ENCODE measurements around the gene C11orf98. TPM values are rescaled to one million over a fixed set of nuclear protein-coding genes. Genes with fewer than 3 reads are reported as not detected.

The C11orf98 gene
- total and polyA plus RNA-seq, 4 donors, result 19.0 to 140 (median 94.7) TPM

- TF ChIP-seq, protein P1, sequence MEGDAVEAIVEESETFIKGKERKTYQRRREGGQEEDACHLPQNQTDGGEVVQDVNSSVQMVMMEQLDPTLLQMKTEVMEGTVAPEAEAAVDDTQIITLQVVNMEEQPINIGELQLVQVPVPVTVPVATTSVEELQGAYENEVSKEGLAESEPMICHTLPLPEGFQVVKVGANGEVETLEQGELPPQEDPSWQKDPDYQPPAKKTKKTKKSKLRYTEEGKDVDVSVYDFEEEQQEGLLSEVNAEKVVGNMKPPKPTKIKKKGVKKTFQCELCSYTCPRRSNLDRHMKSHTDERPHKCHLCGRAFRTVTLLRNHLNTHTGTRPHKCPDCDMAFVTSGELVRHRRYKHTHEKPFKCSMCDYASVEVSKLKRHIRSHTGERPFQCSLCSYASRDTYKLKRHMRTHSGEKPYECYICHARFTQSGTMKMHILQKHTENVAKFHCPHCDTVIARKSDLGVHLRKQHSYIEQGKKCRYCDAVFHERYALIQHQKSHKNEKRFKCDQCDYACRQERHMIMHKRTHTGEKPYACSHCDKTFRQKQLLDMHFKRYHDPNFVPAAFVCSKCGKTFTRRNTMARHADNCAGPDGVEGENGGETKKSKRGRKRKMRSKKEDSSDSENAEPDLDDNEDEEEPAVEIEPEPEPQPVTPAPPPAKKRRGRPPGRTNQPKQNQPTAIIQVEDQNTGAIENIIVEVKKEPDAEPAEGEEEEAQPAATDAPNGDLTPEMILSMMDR (IDR thresholded peaks at IDR 0.05; ENCODE audit: control extremely low read depth, extremely low read depth), result no peak
- DNase-seq, result no peak
- no peak overlapping the region for H3K4me3 ChIP-seq
Measured at GRCh38 chr11:62646825-62647608, 18.0 kb downstream of the C11orf98 start.

DNA sequence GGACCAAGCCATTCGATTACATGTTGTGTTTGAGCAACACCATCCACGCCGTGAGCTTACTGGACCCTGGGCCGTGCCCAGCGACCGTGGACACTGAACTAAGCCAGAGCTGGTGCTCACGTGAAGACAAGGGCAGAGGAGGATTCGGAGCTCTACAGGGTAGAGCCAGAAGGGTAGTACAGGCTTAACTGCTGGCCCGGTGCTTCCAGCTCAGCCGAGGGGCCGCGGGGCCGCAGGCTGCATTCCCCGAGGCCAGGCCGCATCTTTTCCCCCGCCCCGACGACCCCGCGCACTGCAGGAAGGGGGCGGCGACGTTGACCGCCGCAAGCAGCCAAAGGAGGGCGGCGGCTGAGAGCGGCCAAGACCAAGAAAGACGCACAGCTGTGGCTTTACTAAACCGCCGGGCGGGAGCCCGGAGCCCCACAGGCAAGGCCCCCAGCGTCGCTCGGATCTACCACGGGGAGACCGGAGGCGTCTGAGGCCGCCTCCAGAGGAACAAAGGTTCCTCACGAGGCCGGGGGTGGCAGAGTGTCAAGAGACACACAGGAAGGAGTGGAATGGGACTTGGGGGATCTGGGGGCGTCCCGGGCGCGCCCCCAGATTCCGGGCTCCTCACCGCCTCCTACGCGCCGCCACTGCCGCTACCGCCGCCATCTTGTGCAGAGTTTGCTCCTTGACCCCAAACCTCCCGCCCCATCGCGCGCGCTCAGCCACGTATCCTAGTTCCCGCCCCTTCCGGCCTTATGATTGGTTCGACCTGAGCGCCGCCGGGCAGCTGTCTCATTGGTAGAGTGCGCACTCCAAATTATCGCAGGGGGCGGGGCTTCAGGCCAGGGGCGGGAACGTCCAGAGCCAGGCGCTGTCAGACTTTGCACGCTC is 18.8 kb downstream of the C11orf98 start, which contains the start of gene GANAB:
Gene GANAB, minus strand, starts transcription at position 668 of the 879 bp plus-strand sequence. Its CDS starts 14 bp downstream, at position 654.
- peak; percentile 98 for ATAC-seq (ENCODE audit: insufficient read depth, low FRiP score)
- Histone ChIP-seq H3K4me3 (peak within 1 kb of the TSS; percentile 81), H3K27me3 (ENCODE audit: control insufficient read depth in 3 of 3, insufficient read depth in 3 of 3, low read length in 2 of 3) (no peaks in the 10 kb centered on the region), H3K9me3 (ENCODE audit: control insufficient read depth in 4 of 4, insufficient read depth in 3 of 4, low read length in 3 of 4) (no peaks in the 10 kb centered on the region), H3K4me1 (ENCODE audit: control insufficient read depth in 5 of 5, insufficient read depth in 5 of 5, low read length in 5 of 5) (peaks cover 0 to 14% (median 6%) of the 10 kb centered on the region in 5 donors), H3K36me3 (ENCODE audit: control insufficient read depth in 4 of 4, insufficient read depth in 4 of 4, low read length in 4 of 4) (peaks cover 0 to 24% (median 18%) of the 10 kb centered on the region in 4 donors), H3K9ac (ENCODE audit: insufficient read depth in 1 of 2, low read length in 2 of 2) (peak within 1 kb of the TSS; percentile 80 to 89), H3K27ac (ENCODE audit: low read depth in 1 of 2, low read length in 1 of 2) (peak within 1 kb of the TSS; percentile 92)
- WGBS, 2 donors, result 0% methylated on average over 72 to 73 of the region's 73 CpGs
- TF ChIP-seq, protein P1 (IDR thresholded peaks at IDR 0.05; ENCODE audit: control extremely low read depth, extremely low read depth), result no peak
- DNase-seq, result peak; percentile 99

More at GRCh38 chr11:62646825-62647608, 18.0 kb downstream of the C11orf98 start:
- H3K4me1 ChIP-seq (ENCODE audit: control insufficient read depth in 5 of 5, insufficient read depth in 5 of 5, low read length in 5 of 5), result peaks cover 0 to 20% (median 6%) of the 10 kb centered on the region in 5 donors
- no peak for ATAC-seq (ENCODE audit: insufficient read depth, low FRiP score)
- 66 to 73% methylated on average over 32 of the region's 32 CpGs for WGBS, 2 donors
- H3K9ac ChIP-seq (ENCODE audit: insufficient read depth in 1 of 2, low read length in 2 of 2), result peak overlapping the region in 1 of 2 donors; percentile 23
- H3K27ac ChIP-seq (ENCODE audit: low read depth in 1 of 2, low read length in 1 of 2), result peak overlapping the region in 1 of 2 donors; percentile 55
- no peaks in the 10 kb centered on the region for H3K9me3 ChIP-seq (ENCODE audit: control insufficient read depth in 4 of 4, insufficient read depth in 3 of 4, low read length in 3 of 4)
- H3K36me3 ChIP-seq (ENCODE audit: control insufficient read depth in 4 of 4, insufficient read depth in 4 of 4, low read length in 4 of 4), result peaks cover 0 to 24% (median 18%) of the 10 kb centered on the region in 4 donors
- no peaks in the 10 kb centered on the region for H3K27me3 ChIP-seq (ENCODE audit: control insufficient read depth in 3 of 3, insufficient read depth in 3 of 3, low read length in 2 of 3)

DNA sequence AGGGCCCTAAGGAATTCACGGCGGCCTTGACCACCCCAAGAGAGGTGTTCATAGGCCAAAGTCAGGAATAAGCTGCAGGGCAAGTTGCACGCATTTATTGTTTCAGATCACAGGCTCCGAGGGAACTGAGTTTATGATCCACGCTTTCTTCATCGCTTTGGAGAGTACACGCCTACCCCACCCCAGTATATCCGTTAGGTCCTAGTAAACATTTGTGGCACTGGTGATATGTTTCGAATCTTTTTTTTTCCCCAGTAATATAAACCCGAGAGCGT is 19.4 kb downstream of the C11orf98 start:
- peak overlapping the region; percentile 92 for H3K27ac ChIP-seq (ENCODE audit: low read depth in 1 of 2, low read length in 1 of 2)
- TF ChIP-seq, protein P1 (IDR thresholded peaks at IDR 0.05; ENCODE audit: control extremely low read depth, extremely low read depth), result no peak
- no peaks in the 10 kb centered on the region for H3K27me3 ChIP-seq (ENCODE audit: control insufficient read depth in 3 of 3, insufficient read depth in 3 of 3, low read length in 2 of 3)
- peak overlapping the region; percentile 81 for H3K4me3 ChIP-seq
- WGBS, 2 donors, result 14 to 19% methylated on average over 11 of the region's 11 CpGs
- ATAC-seq (ENCODE audit: insufficient read depth, low FRiP score), result no peak
- H3K36me3 ChIP-seq (ENCODE audit: control insufficient read depth in 4 of 4, insufficient read depth in 4 of 4, low read length in 4 of 4), result peaks cover 0 to 24% (median 18%) of the 10 kb centered on the region in 4 donors
- H3K9ac ChIP-seq (ENCODE audit: insufficient read depth in 1 of 2, low read length in 2 of 2), result peak overlapping the region; percentile 80 to 89
- H3K4me1 ChIP-seq (ENCODE audit: control insufficient read depth in 5 of 5, insufficient read depth in 5 of 5, low read length in 5 of 5), result peaks cover 0 to 14% (median 6%) of the 10 kb centered on the region in 5 donors
- DNase-seq, result no peak
- no peaks in the 10 kb centered on the region for H3K9me3 ChIP-seq (ENCODE audit: control insufficient read depth in 4 of 4, insufficient read depth in 3 of 4, low read length in 3 of 4)
